Activated gamma-delta T cell treated with Interleukin-2 at 50 U/mL for 16 hours (primary cell): ENCODE results near the gene DOCK2.

ENCODE experiments used
- DNase-seq: peaks from one replicate; pipeline ENCODE4 v3.0.0-alpha.2; 2020

DOCK2 gene

DNA sequence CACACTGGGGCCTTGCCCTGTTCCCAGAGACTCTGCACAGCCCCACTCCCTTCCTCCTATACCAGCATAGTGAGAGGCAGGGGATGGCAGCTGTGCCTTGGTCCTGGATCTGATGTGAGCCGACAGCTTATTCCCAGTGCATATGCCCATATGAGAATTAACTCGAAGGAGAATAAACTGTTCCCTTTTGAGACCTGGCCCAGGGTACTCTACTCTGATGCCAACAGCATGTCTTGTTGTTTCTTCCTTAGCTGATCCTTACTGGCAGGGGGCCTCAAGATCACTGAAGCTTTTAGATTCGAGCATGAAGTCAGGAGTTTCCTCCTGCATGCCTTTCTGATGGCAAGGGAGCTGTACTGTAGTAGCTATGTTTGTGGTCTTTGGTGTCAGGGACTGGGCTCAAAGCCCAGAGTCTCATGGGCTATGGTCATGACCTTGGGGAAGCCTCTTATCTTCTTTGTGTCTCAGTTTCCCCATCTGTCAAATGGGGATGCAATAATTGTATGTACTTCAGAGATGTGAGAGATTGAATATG lies 57.1 kb downstream of the DOCK2 start:
- no peak for DNase-seq

GRCh38 chr5:169695025-169695625 lies 58.0 kb downstream of the DOCK2 start:
- DNase-seq, result no peak

GRCh38 chr5:169695919-169696490 lies 58.9 kb downstream of the DOCK2 start:
- no peak for DNase-seq

DNA sequence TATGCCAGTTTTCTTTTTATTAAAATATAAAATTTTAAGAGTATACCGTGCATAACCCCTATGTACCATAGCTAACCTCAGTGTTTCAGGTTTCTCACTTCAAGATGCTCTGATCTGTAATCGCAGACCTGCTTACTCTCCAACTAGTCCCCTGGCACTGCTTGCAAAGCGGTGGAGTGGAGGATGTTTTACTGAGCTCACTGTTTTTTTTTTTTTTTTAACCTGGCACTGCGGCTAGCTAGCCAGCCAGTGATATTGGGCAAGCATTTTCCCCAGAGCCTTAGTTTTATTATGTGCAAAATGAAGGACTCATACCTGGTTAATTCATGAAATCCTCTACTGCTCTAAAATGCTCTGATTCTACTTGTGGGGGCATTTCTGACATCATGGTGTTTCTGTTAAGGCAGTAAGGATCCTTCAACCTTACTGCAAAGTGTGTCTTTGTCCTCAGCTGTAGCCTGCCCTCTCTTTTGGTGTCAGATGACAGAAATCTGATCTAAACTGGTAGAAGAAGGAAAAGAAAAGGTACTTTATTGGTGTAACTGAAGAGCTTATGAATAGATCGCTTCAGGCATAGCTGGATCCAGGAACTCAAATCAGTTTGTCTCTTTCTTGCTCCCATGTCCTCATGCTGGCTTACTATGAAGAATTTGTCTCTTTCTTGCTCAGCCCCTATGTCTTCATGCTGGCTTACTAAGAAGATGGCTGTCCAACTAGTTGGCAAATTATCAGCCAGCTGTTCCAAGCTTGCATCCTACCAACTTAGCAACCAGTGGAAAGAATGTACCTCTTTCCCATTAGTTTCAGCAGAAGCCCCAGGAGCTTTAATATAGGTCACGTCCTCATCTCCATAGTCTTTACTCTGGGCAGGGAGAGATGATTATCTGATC lies 59.8 kb downstream of the DOCK2 start:
- no peak for DNase-seq

- DNase-seq, result no peak
Observed at GRCh38 chr5:169697511-169697890, 60.4 kb downstream of the DOCK2 start.

- DNase-seq, result no peak
Observed at GRCh38 chr5:169697976-169698375, 60.9 kb downstream of the DOCK2 start.

GRCh38 chr5:169700611-169701010 lies 63.5 kb downstream of the DOCK2 start:
- DNase-seq, result no peak

GRCh38 chr5:169701910-169702451 lies 64.9 kb downstream of the DOCK2 start:
- DNase-seq, result no peak

GRCh38 chr5:169702693-169703481 lies 65.8 kb downstream of the DOCK2 start:
- no peak for DNase-seq

DNA sequence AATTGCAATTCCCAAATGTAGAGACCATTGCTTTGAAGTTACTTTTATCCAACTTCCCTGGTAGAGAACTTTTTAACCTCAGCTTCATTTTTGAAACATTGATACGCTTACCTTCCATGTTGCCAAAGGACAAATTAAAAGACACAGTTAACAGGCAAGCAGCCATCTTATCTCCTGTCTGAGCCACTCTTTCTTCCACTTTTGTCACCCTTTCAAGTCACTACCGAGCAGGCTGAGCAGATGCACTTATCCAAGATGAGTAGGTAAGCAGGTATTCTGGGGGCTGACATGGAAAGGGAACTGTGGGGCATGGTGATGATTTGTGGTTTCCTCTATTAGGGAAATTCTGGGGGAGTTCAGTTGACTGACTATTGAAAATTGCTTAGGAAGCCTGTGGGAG lies 66.7 kb downstream of the DOCK2 start:
- no peak for DNase-seq

DNA sequence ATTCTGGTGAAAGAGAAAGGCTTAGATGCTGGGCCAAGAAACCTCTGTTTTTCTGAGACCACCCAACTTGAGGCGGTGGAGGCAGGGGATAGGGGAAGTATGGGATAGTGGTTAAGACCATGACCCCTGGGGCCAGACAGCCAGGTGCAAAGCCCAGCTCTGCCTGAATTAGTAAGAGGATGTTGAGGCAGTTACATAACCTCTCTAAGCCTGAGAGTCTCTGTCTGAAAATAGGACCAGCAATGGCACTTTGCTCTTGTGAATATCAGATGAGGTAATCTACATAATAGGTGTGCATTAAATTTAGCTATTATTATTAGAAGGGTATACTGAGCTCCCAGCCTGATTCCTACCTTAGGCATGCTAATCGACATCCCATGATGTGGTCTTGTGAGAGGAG lies 68.2 kb downstream of the DOCK2 start:
- DNase-seq, result no peak

GRCh38 chr5:169706071-169706470 lies 69.0 kb downstream of the DOCK2 start:
- DNase-seq, result no peak

GRCh38 chr5:169706758-169707450 lies 69.8 kb downstream of the DOCK2 start:
- DNase-seq, result no peak

DNA sequence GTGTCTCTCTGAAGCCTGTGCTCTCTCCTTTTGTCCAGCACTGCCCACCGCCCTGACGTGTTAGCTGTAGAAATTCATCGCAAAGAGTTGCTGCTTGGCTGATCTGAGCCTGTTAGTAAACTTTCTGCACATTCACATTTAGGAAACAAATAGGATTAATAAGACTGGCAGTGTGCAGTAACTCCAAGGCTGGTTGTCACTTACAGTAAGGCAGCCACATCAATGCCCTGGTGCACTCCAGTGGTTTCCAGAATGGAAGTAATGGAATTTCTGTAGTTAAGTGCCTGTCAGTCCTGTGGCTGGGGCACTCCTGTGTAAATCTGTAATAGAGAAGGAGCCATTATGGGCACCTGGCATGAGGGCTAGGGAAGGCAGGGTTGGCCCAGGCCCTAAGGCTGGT lies 70.6 kb downstream of the DOCK2 start:
- no peak for DNase-seq

DNA sequence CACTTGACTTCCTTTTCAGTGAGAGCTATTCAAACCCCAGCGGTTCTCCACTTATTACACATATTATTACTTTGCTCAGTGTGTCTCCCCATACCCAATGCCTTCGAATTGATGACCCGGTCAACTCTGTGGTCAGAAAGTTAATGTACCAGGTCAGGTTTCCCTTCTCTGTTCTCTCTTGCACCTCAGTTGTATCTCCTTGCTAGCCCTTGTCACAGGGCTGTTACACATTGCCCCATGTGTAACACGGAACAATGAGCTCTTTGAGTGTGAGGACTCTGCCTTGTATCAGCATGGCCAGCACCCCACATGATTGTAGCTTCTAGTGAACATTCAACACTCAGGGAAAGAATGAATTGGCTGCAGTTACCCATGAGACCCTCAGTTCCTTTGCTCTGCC lies 73.6 kb downstream of the DOCK2 start:
- no peak for DNase-seq

DNA sequence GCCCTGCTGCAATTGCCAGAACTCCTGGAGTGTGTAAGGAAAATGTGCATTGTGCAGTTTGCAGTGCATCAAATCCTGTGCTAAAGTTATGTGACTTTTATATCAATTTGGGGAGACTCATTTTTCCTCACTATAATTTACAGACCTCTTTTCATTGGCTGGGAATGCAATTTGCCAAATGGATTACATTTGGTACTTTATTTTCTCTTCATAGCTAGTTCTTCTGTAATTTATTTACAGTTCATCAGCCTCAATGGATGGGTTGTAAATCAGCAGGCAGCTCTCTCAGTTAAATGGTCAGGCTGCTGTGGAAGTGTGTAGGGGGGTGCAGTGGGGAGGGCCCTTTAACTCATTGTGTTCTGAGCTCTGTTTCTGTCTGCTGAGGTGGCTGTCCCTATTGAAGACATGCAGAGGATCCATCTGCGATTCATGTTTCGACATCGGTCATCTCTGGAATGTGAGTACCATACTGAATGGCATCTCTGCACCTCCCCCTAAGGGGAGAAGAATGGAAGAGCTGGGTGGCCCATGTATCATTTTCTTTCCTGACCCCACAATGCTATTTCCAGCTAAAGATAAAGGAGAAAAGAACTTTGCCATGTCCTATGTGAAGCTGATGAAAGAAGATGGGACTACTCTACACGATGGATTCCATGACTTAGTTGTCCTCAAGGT lies 74.6 kb downstream of the DOCK2 start:
- DNase-seq, result no peak

- no peak for DNase-seq
Observed at GRCh38 chr5:169712428-169712827, 75.4 kb downstream of the DOCK2 start.

- no peak for DNase-seq
Observed at GRCh38 chr5:169716287-169716686, 79.2 kb downstream of the DOCK2 start.

DNA sequence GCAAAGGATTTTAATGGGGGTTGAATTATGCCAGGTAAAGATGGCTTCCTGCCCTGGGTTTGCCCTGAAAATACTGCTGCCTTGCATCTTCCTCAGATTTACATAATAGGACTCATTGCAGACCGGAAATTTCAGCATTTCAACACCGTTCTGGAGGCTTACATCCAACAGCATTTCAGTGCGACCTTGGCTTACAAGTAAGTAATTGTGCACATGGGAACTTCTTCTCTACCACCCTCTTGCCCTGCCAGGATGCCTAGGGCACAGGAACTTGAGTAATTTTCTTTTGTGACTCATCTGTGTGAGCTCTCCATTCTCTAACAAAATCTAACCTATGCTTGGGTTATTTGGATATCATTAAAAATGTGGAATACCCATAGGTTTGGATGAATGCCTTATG lies 80.2 kb downstream of the DOCK2 start:
- no peak for DNase-seq

- DNase-seq, result no peak
Observed at GRCh38 chr5:169719360-169720314, 82.6 kb downstream of the DOCK2 start.
